ENCODE measurements around the gene PHIP. TPM values are rescaled to one million over a fixed set of nuclear protein-coding genes. Genes with fewer than 3 reads are reported as not detected.

PHIP gene
- total and polyA plus RNA-seq, 9 of the 15 experiments (the other 6 are each of a cell fraction or from before 2014, with no cell fraction given) = 8.1 to 36.3 (median 16.5) TPM

- no peak for TF ChIP-seq CREB3L1 (IDR thresholded peaks at IDR 0.05; ENCODE audit: borderline replicate concordance, low read depth)
- TF ChIP-seq, protein P1, sequence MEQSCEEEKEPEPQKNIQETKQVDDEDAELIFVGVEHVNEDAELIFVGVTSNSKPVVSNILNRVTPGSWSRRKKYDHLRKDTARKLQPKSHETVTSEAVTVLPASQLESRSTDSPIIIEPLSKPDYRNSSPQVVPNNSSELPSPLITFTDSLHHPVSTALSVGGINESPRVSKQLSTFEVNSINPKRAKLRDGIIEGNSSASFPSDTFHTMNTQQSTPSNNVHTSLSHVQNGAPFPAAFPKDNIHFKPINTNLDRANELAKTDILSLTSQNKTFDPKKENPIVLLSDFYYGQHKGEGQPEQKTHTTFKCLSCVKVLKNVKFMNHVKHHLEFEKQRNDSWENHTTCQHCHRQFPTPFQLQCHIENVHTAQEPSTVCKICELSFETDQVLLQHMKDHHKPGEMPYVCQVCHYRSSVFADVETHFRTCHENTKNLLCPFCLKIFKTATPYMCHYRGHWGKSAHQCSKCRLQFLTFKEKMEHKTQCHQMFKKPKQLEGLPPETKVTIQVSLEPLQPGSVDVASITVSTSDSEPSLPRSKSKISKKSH (CRISPR knock-in tag; IDR thresholded peaks at IDR 0.05) = no peak
- TF ChIP-seq THRA (IDR thresholded peaks at IDR 0.05) = no peak
- TF ChIP-seq NR3C1 (CRISPR knock-in tag; IDR thresholded peaks at IDR 0.05) = no peak
- no peak for TF ChIP-seq CBFB (CRISPR knock-in tag; IDR thresholded peaks at IDR 0.05)
- TF ChIP-seq STAG1 (CRISPR knock-in tag; IDR thresholded peaks at IDR 0.05; ENCODE audit: borderline replicate concordance) = no peak
- no peak for TF ChIP-seq NELFE (IDR thresholded peaks at IDR 0.05; ENCODE audit: insufficient read depth, insufficient read length)
- peak; percentile 75 for TF ChIP-seq BHLHE40 (IDR thresholded peaks at IDR 0.05; ENCODE audit: low read length)
- TF ChIP-seq PURB (CRISPR knock-in tag; IDR thresholded peaks at IDR 0.05; ENCODE audit: low read depth) = no peak
- TF ChIP-seq DIDO1 (tag; IDR thresholded peaks at IDR 0.05; ENCODE audit: low read depth) = no peak
- TF ChIP-seq, protein P2, sequence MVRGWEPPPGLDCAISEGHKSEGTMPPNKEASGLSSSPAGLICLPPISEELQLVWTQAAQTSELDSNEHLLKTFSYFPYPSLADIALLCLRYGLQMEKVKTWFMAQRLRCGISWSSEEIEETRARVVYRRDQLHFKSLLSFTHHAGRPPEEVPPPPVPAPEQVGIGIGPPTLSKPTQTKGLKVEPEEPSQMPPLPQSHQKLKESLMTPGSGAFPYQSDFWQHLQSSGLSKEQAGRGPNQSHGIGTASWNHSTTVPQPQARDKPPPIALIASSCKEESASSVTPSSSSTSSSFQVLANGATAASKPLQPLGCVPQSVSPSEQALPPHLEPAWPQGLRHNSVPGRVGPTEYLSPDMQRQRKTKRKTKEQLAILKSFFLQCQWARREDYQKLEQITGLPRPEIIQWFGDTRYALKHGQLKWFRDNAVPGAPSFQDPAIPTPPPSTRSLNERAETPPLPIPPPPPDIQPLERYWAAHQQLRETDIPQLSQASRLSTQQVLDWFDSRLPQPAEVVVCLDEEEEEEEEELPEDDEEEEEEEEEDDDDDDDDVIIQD (CRISPR knock-in tag; IDR thresholded peaks at IDR 0.05) = no peak
- TF ChIP-seq SMAD3 (CRISPR knock-in tag; conservative IDR thresholded peaks at IDR 0.05) = no peak
- TF ChIP-seq YBX1 (IDR thresholded peaks at IDR 0.05) = no peak
- no peak for TF ChIP-seq ESRRA (IDR thresholded peaks at IDR 0.05; ENCODE audit: borderline replicate concordance, low read depth)
- no peak for TF ChIP-seq ZNF354B (CRISPR knock-in tag; IDR thresholded peaks at IDR 0.05)
- TF ChIP-seq ZBTB49 (CRISPR knock-in tag; IDR thresholded peaks at IDR 0.05; ENCODE audit: borderline replicate concordance) = no peak
- TF ChIP-seq SNIP1 (IDR thresholded peaks at IDR 0.05; ENCODE audit: low read depth) = no peak
Measured at GRCh38 chr6:79076782-79077641, 1.0 kb downstream of the PHIP start (continued).

Data from K562 (cell line).